Chondrocyte (in vitro differentiated cells): ENCODE data around the gene SLC22A7. TPM values are rescaled to one million over a fixed set of nuclear protein-coding genes. Genes with fewer than 3 reads are reported as not detected.

ENCODE experiments used
- DNase-seq: peaks from one replicate; pipeline ENCODE4 v3.0.0; 2021; ENCODE audit warnings: mixed read lengths, low spot score
- H3K27ac Mint-ChIP-seq: one replicate; pipeline ENCODE4 v1.8.0; 2021; ENCODE audit warnings: mild to moderate bottlenecking, moderate library complexity, mixed read lengths; ENCODE audit not compliant: unreplicated experiment
- H3K27me3 Mint-ChIP-seq: 2 replicates; pipeline ENCODE4 v1.8.0; 2021; ENCODE audit warnings: low read depth, mixed read lengths
- H3K36me3 Mint-ChIP-seq: 2 replicates; pipeline ENCODE4 v1.8.0; 2021; ENCODE audit warnings: low read depth, mixed read lengths
- H3K4me1 Mint-ChIP-seq: 2 replicates; pipeline ENCODE4 v1.8.0; 2021; ENCODE audit warnings: low read depth, mild to moderate bottlenecking, mixed read lengths
- H3K4me3 Mint-ChIP-seq: one replicate; pipeline ENCODE4 v1.8.0; 2021; ENCODE audit warnings: mild to moderate bottlenecking, moderate library complexity, mixed read lengths; ENCODE audit not compliant: unreplicated experiment
- H3K9me3 Mint-ChIP-seq: 2 replicates; pipeline ENCODE4 v1.8.0; 2021; ENCODE audit warnings: low read depth, mixed read lengths
- long read RNA-seq: library from polyadenylated mRNA; stranded (forward); transcript quantifications from one replicate; pipeline ENCODE4 v2.0.0, GENCODE V29; 2021
- total RNA-seq: library from RNA; stranded (reverse); gene quantifications from 3 replicates; pipeline ENCODE4 v1.2.1, GENCODE V29; 2021
- TF ChIP-seq, protein P1 (sequence below): fragments of 200-600 bp; sonication (generic); IDR thresholded peaks from 2 replicates; pipeline ENCODE4 v1.5.0; 2021; ENCODE audit warnings: antibody characterized with exemption, mild to moderate bottlenecking, moderate library complexity

SLC22A7 gene, protein sequence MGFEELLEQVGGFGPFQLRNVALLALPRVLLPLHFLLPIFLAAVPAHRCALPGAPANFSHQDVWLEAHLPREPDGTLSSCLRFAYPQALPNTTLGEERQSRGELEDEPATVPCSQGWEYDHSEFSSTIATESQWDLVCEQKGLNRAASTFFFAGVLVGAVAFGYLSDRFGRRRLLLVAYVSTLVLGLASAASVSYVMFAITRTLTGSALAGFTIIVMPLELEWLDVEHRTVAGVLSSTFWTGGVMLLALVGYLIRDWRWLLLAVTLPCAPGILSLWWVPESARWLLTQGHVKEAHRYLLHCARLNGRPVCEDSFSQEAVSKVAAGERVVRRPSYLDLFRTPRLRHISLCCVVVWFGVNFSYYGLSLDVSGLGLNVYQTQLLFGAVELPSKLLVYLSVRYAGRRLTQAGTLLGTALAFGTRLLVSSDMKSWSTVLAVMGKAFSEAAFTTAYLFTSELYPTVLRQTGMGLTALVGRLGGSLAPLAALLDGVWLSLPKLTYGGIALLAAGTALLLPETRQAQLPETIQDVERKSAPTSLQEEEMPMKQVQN
- total RNA-seq = not detected in 3 replicates
- long read RNA-seq = 0 reads

DNA sequence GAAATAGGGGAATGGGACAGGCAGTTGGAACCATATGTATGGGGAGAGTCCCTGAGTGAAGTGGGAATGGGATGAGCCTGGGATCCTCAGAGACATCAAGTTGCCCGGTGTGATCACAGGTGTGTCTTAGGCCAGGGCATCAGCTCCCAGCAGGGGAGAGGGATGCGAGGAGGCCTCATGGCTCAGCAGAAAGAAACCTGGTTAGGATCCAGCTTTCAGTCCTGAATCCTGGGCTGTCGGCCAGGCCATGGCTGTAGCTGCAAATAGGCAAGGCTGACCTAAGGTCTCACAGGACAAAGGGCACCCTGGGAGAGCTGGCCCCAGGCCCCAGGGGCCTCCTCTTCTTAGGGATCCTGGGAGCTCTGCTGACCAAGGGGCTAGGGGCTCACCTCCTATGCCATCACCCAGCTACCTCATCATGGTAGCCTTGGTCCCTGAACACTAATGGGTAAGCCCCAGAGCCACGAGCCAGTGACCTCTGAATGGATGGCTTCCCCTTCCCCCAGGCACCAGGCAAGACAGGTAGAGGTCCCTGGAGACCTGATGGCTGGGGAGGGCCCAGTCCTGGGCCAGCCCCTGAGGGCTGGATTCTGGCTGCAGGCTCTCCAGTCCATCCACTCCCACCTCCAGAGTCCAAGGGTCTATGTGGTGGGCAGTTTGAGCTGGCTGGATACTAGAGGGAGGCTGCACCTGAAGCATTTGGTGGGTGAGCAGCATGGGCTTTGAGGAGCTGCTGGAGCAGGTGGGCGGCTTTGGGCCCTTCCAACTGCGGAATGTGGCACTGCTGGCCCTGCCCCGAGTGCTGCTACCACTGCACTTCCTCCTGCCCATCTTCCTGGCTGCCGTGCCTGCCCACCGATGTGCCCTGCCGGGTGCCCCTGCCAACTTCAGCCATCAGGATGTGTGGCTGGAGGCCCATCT lies at the start of gene SLC22A7:
Gene SLC22A7, plus strand, starts transcription at position 617 of the 921 bp plus-strand sequence. Its CDS starts 99 bp downstream, at position 716.
- H3K9me3 Mint-ChIP-seq = no peaks in the 10 kb centered on the region
- TF ChIP-seq, protein P1, sequence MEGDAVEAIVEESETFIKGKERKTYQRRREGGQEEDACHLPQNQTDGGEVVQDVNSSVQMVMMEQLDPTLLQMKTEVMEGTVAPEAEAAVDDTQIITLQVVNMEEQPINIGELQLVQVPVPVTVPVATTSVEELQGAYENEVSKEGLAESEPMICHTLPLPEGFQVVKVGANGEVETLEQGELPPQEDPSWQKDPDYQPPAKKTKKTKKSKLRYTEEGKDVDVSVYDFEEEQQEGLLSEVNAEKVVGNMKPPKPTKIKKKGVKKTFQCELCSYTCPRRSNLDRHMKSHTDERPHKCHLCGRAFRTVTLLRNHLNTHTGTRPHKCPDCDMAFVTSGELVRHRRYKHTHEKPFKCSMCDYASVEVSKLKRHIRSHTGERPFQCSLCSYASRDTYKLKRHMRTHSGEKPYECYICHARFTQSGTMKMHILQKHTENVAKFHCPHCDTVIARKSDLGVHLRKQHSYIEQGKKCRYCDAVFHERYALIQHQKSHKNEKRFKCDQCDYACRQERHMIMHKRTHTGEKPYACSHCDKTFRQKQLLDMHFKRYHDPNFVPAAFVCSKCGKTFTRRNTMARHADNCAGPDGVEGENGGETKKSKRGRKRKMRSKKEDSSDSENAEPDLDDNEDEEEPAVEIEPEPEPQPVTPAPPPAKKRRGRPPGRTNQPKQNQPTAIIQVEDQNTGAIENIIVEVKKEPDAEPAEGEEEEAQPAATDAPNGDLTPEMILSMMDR = no peak
- H3K4me1 Mint-ChIP-seq = no peaks in the 10 kb centered on the region
- peaks cover 25% of the 10 kb centered on the region for H3K27me3 Mint-ChIP-seq
- H3K4me3 Mint-ChIP-seq = no peak within 1 kb of the TSS
- H3K27ac Mint-ChIP-seq = no peak within 1 kb of the TSS
- H3K36me3 Mint-ChIP-seq = no peaks in the 10 kb centered on the region
- peak; percentile 74 for DNase-seq

DNA sequence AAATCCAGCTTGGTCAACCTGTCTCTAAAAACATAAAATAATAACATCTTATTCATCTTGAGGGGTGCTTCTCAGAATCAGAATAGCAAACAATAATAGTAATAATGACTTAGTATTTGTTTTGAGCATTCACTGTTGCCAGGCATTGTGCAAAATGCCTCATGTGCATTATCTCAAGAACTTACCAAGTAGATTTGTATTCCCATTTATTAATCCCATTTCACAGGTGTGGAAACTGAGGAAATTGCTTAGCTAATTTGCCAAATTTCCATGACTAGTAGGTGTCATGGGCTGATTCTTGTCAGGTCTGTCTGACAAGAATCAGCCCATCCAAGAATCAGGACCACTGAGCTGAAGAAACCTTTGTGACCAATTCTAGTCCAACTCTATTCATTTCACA lies 49.3 kb upstream of the SLC22A7 start:
- Mint-ChIP-seq H3K36me3 (no peaks in the 10 kb centered on the region), H3K9me3 (no peaks in the 10 kb centered on the region), H3K27ac (no peak overlapping the region), H3K4me1 (peaks cover 23% of the 10 kb centered on the region), H3K4me3 (no peak overlapping the region), H3K27me3 (peaks cover 13% of the 10 kb centered on the region)
- DNase-seq = no peak
- TF ChIP-seq, protein P1 = no peak

DNA sequence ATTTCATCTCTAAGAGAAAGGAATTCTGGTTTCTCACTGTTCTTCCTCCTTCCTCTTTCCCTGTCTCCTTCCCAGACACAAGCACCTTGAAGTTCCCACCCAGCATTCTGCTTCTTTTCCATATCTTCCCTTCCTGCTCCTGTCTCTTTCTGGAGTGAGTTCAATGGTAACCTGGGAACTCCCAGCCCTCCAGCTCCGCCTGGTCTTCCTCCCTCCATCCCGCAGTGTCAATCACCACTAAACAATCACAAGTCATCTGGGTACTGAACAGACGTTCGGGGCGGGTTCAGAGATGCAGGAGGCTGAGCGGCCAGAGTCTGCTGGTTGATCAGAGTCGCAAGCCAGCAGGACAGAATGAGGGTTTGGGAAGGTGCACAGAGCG lies 47.1 kb upstream of the SLC22A7 start:
- peak; percentile 68 for DNase-seq
- Mint-ChIP-seq H3K36me3 (no peaks in the 10 kb centered on the region), H3K4me1 (peaks cover 23% of the 10 kb centered on the region), H3K4me3 (no peak overlapping the region), H3K9me3 (no peaks in the 10 kb centered on the region), H3K27me3 (peaks cover 17% of the 10 kb centered on the region), H3K27ac (no peak overlapping the region)
- TF ChIP-seq, protein P1 = no peak

DNA sequence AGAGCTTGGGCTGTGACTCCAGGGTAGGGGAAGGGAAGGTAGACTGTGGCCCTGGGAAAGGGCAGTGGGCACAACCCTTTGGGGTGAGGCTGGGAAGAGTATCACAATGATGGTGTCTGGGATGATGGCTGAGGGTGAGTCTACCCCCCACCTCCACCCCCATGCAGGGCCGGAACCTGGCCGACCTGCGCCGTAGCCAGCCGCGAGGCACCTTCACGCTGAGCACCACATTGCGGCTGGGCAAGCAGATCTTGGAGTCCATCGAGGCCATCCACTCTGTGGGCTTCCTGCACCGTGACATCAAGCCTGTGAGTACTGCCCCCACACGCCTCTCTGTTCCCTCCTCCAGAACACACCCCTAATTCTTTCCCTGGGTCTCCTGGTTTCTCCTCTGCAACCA lies 44.7 kb upstream of the SLC22A7 start:
- Mint-ChIP-seq H3K4me1 (peaks cover 12% of the 10 kb centered on the region), H3K27ac (no peak overlapping the region), H3K36me3 (no peaks in the 10 kb centered on the region), H3K4me3 (no peak overlapping the region), H3K9me3 (no peaks in the 10 kb centered on the region), H3K27me3 (peaks cover 17% of the 10 kb centered on the region)
- DNase-seq = peak; percentile 56
- TF ChIP-seq, protein P1 = no peak
